Measurements from ENCODE around the gene RGL4.
"Not testable (repeated sequence)": the region's sequence is repeated elsewhere in the genome, so short reads cannot be mapped to it uniquely, and the experiment has no call there.

RGL4 gene, protein sequence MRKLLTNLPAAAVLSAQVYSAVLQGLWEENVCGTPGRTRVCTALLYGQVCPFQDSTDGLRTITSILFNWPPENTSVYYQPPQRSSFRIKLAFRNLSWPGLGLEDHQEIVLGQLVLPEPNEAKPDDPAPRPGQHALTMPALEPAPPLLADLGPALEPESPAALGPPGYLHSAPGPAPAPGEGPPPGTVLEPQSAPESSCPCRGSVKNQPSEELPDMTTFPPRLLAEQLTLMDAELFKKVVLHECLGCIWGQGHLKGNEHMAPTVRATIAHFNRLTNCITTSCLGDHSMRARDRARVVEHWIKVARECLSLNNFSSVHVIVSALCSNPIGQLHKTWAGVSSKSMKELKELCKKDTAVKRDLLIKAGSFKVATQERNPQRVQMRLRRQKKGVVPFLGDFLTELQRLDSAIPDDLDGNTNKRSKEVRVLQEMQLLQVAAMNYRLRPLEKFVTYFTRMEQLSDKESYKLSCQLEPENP

DNA sequence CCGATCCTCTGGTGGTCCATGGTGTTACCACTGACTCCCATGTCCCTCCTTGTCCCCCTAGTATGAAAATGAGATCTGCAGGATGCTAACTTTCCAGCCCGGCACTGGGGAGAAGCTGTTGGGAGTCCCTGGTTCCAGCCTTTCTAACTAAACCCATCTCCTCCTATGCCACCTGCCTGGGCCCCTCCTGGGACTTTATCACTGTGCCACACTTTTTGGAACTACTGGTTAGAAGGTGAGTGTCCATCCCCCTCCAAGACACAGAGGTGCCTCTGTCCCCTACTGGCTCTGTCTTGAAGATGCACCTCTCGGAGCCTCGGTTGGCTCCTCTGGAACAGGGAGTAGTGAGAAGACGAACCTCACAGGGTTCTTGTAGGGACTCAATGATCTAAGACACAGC lies at the start of gene RGL4:
RGL4 (plus strand) TSS at position 301 of the 400 bp plus-strand sequence. CDS start 1,018 bp downstream, outside the sequence.
- no peak for DNase-seq

DNA sequence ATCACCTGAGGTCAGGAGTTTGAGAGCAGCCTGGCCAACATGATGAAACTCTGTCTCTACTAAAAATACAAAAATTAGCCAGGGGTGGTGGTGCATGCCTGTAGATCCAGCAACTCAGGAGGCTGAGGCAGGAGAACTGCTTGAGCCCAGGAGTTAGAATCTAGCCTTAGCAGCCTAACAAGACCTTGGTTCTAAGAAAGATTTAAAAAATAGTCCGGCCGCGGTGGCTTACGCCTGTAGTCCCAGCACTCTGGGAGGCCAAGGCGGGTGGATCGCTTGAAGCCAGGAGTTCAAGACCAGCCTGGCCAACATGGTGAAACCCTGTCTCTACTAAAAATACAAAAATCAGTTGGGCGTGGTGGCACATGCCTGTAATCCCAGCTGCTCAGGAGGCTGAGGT lies 44.3 kb upstream of the RGL4 start:
- DNase-seq, result not testable (repeated sequence)

DNA sequence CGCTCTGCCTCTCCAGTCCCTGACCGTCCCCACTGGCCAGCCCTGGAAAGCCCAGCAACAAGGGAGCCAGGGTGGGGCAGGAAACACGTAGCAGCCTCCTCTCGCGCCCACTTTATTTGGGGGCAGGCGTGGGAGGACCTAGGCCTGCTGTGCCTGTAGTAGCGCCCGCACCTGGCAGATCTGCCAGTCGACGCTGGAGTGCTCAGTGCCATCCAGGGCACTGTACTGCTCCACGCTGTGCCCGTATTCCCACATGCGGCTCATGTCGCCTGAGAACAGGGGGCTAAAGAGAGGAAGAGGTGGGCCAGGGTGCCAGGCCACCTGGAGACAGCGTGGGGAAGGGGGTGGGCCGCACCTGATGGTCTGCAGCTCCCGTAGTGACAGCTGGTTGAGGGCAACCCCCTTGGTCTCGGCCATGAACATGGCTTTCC lies 41.7 kb upstream of the RGL4 start:
- DNase-seq, result no peak

DNA sequence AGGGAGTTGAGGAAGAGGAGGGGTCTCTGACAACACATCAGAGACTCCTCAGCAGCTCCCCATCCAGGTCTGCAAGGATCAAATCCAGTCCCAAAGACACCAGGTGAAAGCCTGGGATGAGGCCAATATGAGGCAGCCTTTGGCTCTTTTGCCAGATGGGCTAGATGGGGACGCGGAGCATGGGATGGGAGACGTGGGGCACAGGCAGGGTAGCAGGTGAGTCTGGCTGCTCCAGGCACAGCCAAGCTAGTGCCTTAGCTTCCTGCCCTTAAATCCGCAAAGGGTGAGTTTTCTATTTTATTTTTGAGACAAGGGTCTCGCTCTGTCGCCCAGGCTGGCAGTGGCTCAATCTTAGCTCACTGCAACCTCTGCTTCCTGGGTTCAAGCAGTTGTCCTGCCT lies 39.1 kb upstream of the RGL4 start:
- DNase-seq, result no peak

DNA sequence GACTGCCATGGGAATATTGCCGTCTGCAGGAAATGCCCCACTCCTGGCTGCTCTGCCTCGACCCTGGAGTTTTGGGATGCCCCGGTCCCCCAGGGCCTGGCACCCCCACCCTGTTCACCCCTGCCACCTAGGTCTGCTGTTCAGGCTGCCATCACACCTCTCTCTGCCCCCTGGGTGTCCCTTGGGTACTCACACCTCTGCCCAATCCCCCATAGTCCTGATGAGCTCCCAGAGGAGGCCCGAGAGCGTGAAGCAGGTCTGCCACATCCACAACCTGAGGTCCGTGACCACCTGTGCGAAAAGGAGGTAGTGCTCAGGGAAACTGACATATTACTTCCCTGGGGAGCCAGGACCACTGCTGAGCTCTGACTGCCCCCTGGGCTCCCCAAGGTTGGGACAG lies 38.5 kb upstream of the RGL4 start:
- DNase-seq, result no peak

DNA sequence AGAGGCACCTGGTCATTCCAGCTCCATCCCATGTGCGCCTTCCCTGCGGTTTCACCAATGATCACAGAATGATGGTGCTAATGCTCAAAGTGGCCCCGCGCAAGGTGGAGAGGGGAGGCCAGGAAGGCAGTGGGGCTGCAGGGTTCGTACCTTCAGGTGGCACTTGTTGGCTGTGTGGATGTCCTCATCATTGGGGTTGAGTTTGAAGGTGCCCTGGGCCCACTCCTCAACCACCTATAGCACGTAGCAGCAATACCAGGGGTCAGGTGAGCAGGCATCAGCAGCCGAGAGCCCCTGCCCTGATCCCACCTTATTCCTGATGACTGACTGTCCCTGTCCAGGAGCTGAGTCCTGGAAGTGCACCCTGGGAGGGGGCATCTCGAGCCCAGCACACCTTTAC lies 38.1 kb upstream of the RGL4 start:
- no peak for DNase-seq

DNA sequence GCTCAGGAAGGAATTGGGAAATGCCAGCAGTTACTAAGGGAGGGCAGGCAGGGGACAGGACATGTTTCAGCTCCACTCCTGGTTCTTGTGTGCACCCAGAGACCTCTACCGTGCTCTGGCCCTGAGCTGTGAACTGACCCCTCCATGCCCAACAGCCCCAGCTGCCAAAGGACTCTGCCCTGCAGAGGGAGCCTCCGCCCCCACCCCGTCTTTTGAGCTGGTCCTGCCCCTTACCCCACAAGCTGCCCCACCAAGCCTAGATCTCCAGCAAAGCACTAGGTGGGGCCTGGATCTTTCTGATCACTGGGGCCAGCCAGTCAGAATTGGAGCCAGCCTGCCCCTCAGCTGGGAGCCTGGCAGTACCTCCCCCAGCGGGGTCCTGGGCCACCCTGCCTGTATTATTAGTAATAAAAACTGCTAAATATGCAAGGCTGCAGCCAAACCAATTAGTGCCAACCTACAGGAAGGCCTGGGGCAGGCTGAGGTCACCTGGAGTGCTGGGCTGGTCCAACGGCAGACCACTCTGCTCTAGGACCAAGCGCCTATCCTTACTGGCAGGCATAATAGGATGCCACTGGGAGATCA lies 34.8 kb upstream of the RGL4 start:
- DNase-seq, result no peak

DNA sequence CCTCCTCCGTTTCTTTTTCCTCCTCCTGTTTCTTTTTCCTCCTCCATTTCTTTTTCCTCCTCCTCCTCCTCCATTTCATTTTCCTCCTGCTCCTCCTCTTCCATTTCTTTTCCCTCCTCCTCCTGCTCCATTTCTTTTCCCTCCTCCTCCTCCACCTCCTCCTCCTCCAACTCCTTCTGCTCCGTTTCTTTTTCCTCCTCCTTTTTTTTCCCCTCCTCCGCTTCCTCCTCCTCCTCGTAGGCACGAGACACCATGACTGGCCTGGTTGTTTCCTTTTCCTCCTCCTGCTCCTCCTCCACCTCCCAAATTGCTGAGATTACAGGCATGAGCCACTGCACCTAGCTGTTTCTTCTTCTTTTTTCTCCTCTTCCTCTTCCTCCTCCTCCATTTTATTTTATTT lies 33.1 kb upstream of the RGL4 start:
- DNase-seq, result no peak

DNA sequence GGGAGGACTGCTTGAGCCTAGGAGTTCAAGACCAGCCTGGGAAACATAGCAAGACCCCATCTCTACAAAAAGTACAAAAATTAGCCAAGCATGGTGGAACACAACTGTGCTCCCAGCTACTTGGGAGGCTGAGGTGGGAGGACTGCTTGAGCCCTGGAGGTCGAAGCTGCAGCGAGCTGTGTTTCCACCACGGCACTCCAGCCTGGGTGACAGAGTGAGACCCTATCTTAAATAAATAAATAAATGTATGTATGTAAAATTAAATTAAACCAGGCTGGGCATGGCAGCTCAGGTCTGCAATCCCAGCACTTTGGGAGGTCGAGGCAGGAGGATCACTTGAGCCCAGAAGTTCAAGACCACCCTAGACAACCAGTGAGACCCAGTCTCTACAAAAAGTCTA lies 30.4 kb upstream of the RGL4 start:
- DNase-seq, result not testable (repeated sequence)

DNA sequence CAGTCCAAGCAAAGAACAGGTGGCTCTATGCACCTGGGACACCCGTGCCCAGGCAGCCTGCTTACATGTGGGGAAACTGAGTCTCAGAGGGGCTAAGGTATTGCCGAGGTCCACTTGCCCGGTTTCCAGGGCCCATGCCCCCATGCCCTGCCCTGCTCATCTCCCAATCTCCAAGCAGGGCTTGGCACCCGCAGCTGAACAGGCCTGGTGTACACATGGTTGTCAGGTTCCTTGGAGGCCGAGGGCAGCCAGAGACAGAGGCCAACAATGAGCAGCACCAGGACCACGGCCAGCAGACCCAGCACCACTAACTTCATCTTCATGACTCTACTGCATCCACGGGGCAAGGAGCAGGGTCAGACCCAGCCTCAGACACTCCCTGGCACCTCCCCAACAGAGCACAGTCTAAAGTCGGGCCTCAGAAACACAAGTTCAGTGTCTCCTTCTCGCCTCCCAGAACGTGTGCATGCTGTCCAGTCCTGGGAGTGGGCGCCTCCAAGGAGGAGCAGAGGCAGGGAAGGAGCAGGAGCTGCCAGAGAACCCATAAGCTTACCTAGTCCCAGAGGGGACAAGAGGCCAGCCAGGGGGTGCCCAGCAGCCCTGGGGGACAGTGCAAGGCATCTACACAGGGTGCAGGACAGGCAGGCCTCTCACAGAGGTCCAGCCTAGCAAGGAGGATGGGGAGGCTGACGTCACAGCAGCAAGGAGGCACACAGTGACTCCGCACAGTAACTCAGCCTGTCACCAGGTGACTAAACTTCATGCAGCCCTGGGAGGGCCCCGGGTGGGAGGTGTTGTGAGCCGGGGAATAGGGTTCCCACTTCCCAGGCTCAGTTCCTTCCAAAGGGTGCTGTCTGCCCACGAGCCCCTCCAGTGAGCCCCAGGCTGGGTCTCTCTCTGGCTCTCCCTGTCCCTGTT lies 20.2 kb upstream of the RGL4 start:
- no peak for DNase-seq

DNA sequence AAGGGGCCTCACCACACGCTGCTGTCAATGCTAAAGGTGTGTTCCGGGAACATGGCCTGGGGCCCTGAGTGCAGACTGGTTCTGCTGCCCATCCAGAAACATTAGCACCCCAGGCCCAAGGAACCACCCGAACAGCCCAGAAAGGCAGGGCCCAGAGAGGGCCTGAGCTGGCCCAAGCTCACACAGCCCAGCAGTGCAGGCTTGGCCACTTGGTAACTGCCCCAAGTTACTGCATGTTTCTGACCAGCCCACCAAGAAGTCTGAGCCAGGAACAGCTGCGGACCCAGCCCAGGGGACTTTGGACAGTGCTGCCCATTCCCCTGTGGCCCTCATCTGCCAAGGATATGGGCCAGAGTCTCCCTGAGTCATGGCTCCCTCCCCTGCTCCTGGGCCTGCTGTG lies 19.4 kb upstream of the RGL4 start:
- DNase-seq, result not testable (repeated sequence)

DNA sequence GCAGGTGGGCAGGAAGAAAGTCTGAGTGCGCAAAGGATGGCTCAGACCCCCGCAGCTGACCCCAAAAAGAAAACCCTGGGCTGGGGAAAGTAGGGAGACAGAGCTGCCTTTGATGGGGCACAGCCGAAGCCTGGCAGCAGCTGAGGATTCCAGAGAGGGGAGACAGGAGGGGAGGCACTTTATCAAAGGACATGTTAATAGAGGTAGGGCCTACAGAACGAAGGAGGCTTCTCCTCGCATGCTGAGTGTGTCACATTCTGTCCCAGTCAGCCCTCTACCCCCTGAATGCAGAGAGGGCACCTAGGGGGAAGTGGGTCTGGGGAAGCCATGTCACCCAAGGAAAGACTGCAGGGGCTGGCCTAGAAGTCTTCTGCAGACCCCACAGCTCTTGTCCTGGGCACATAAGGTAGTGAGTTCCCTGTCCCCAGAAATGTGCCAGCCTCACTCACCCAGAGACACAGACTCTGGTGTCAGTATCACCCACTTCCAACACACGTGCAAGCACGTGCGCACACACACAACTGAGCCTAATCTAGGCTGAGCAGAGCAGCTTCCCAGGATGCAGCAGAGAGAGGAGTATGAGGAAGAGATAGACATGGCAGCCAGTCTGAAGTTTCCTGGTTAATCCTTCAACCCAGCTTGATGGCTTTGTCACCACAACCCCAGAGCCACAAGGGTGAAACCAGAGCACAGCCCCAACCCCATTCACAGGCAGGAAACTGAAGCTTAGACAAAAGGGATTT lies 18.3 kb upstream of the RGL4 start:
- not testable (repeated sequence) for DNase-seq

DNA sequence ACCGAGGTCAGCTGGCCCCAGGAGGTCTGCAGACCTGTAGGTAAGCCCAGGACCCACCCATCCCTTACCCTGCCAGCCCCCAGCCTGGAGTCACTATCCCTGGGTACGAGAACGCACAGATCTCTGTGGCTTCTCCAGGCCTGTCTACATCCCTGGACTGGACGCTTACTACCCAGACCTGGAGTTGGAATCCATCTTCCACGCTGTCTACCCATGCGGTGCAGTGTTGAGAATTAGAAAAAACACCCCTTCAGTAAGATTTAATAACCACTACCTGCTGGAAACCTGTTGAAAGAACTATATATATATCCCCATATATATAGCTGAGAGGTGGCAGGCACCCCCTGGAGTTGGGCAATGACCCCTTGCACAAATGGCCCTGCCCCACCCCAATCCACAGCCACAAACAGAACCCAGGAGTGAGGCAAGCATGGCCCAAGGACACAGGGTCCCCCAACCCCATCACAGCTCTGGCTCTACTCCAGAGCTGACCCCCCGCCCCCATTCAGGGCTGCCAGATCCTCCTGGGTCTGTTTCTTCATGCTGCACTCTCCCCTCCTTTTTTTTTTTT lies 17.7 kb upstream of the RGL4 start:
- DNase-seq, result no peak

DNA sequence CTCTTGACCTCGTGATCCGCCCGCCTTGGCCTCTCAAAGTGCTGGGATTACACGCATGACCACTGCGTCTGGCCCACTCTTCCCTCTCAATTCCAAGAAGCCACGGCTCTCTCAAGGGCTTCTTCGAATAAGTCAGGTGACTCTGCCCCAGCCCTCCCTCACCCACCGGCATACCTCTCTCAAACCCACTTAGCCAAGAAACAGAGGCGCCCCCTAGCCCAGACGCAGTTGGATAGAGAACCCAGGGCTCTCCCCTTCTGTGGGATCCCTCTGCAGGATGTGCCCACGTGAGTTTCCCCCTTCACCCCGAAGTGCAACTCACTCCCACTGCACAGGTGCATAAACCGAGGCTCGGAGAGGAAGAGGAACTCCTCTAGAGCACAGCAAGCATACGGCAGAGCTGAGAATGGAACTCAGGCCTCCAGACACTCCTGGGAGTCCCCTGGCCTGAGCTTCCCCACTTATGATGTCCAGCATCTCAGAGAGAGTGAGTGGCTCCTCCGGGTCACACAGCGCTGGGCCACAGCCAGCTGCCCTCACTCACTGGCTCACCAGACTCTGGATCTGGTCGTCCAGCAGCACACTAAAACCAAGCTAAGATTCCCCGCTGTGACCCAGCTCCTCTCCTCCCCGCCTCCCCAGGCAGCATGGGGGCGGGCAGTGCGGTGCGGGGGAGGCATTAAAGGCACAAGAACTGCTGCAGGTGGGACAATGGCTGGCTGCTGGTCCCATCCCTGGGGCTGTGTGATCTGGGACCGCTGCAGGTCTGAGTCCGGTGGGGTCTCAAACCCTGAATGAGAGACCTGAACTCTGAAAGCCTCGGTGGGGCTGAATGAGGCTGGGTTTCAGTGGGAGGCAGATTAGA lies 16.8 kb upstream of the RGL4 start:
- no peak for DNase-seq

DNA sequence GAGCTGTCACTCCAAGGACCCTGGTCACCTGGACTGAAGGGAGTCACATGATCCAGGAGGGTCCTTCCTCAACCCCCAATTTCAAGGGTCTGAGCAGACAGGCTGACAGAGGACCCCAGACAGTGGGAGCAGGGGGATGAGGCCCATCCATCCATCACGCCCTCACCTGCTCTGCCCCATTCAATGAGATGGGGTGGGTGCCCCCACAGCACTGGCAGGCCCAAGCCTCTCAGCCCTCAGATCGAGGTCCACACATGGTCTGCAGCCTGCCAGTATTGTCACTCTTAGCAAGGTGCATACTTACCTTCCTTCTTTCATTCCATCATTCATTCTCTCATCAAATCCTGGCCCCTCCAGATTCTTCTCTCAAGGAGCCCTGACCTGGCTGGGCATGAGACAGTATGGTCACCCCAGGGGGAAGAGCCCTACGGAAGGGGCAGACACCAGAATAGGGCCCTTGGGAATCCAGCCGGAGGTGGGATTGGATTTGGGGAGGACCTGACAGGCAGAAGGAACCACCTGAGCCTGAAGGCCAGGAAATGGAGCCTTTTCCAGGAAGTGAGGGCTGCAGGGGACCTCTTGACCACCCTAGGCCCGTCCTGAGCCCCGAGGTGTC lies 15.8 kb upstream of the RGL4 start:
- not testable (repeated sequence) for DNase-seq

DNA sequence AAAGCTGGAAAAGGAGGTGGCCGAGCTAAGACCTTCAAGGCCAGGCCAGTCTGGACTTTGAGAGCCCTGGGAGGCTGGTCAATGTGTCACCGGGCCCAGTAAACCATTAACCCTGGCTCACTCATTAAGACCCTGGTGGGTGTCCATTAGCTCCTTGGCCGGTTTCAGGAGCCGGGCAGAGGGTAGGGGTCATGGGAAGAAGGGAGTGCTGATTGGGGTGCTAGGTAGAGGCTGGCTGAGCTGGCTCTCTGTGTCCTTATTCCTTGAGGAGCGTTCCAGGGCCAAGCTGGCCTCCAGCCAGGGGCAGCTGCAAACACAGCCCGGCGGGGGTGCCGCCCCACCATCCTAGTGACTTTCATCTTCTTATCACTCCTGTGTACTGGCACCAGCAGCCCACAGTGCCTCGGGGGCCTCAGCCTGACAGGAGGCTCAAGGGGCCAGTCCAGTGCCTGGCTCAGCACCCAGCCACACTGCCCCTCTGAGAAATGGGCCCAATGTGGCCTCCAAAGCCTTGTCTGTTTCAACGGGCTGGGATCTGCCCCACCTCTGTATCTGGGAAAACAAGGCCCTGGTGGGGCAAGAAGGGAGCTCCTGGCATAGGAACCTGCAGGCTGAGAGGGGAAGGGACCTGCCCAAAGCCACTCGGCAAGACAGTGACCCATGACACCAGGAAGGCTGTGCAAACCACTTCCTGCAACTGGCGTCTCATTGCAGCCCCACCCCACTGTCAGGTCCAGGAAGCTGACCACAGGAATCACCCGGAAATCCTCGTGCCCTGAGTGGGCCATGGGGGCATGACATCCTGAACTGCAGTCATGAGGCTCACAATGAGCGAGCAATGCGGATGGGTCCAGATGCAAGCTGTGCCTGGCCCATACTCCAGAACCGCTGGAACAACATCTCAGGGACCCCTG lies 15.1 kb upstream of the RGL4 start:
- no peak for DNase-seq

DNA sequence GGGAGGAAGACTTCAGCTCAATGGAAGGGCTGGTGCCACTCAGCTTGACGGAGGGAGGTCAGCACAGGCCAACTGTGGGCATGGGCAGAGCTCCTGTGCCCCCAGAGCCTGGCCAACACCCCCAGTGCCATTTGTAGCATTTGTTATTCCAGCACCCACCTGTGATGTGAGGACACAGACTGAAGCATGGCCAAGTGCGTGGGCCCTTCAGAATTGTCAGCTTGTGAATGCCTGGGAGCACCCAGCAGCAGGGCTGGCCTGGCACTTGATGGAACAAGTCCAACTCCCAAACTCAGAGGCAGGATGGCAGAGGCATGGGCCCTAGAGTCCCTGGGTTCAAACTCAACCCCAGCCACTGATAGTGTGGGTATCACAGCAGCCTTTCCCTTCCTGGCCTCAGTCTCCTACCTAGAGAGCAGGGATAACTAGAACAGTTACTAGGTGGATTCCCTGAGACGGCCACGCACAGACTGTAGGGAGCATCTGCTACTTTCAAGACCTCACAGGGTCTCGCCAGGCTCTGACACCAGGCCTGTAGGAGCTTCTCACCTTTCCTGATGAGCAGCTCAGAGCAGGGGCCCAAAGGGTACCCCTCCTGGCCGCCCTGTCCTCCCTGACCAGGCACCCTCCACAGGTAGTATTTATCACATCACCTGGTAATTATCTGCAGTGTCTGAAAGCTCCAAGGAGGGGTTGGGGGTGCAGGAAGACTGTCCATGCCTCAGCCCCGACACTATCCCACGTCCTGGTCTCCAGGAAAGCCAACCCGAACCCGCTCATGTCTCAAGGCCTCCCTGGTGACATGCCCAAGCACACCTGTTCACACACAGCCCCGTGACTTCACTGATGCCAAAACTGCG lies 13.7 kb upstream of the RGL4 start:
- not testable (repeated sequence) for DNase-seq

DNA sequence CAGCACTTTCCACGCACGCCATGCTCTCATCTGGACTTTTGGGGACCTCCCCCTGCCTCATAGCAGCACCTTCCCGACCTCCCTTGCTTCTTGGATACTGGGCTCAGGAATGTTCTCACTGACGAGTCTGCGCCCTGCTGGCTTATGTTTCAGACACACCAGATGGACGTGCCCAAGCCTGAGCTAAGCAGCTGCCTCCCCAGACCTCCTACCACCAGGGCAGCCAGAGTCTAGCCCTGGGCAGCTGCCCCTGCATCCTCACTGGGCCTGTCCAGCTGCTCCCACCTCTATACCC lies 13.2 kb upstream of the RGL4 start:
- no peak for DNase-seq

DNA sequence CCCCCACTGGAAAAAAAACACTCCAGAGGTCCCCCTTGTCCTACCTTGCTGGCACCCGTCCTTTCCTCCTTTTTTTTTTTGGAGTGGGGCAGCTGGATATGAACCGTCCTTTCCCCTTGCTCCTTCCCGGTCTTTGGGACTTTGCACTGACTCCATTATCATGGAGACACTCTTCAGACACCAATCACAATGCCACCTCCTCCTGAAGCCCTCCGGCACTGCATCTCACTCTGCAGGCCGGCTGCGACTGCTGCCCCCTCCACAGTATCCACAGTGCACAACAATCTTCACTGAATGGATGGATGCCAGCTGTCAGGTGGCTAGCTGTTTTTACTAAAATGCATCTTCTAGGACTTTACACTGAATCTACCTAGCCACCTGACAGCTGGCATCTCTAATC lies 12.7 kb upstream of the RGL4 start:
- no peak for DNase-seq

Data from right forelimb (tissue), 1 donor.